GM23338 (cell line): ENCODE measurements around the gene DYNC2LI1. TPM values are rescaled to one million over a fixed set of nuclear protein-coding genes. Genes with fewer than 3 reads are reported as not detected.

Experiments
- ATAC-seq: fragments of 200-7000 bp; cut with Tn5 transposase; 3 replicates; pipeline ENCODE4 v1.9.1; 2020
- DNase-seq: peaks from one replicate; pipeline ENCODE4 v3.0.0-alpha.2; 2015; ENCODE audit warnings: low spot score
- H2AFZ ChIP-seq: fragments of 200-600 bp; sonication (generic); 2 replicates; pipeline ENCODE4 v1.8.0; 2016; ENCODE audit warnings: antibody characterized with exemption, mild to moderate bottlenecking, moderate library complexity
- H3F3A ChIP-seq: fragments of 200-600 bp; sonication (generic); replicated peaks from 2 replicates; pipeline ENCODE4 v1.8.0; 2017; ENCODE audit warnings: antibody characterized with exemption, mixed run types, low read depth
- H3K27ac ChIP-seq: fragments of 200-600 bp; sonication (generic); 2 replicates; pipeline ENCODE4 v1.6.1; 2016; ENCODE audit warnings: low read depth
- H3K27me3 ChIP-seq: fragments of 200-600 bp; sonication (generic); 2 replicates; pipeline ENCODE4 v1.8.0; 2016; ENCODE audit warnings: mild to moderate bottlenecking, mixed run types, moderate library complexity; ENCODE audit not compliant: insufficient read depth
- H3K36me3 ChIP-seq: fragments of 200-600 bp; sonication (generic); 2 replicates; pipeline ENCODE4 v1.8.0; 2016; ENCODE audit warnings: mild to moderate bottlenecking; ENCODE audit not compliant: insufficient read depth
- H3K4me1 ChIP-seq: fragments of 200-600 bp; sonication (generic); 2 replicates; pipeline ENCODE4 v1.8.0; 2016; ENCODE audit warnings: mild to moderate bottlenecking, moderate library complexity; ENCODE audit not compliant: insufficient read depth
- H3K4me2 ChIP-seq: fragments of 200-600 bp; sonication (generic); 2 replicates; pipeline ENCODE4 v1.7.1; 2017; ENCODE audit warnings: mixed run types
- H3K4me3 ChIP-seq: fragments of 200-600 bp; sonication (generic); 2 replicates; pipeline ENCODE4 v1.6.1; 2016; ENCODE audit warnings: mixed run types
- H3K79me2 ChIP-seq: fragments of 200-600 bp; sonication (generic); replicated peaks from 2 replicates; pipeline ENCODE4 v1.8.0; 2017; ENCODE audit warnings: mild to moderate bottlenecking; ENCODE audit not compliant: insufficient read depth
- H3K9me2 ChIP-seq: fragments of 200-600 bp; sonication (generic); 2 replicates; pipeline ENCODE4 v1.8.0; 2017; ENCODE audit not compliant: insufficient read depth
- H4K20me1 ChIP-seq: fragments of 200-600 bp; sonication (generic); replicated peaks from 2 replicates; pipeline ENCODE4 v1.8.0; 2017; ENCODE audit warnings: mild to moderate bottlenecking; ENCODE audit not compliant: insufficient read depth
- H3K27ac Mint-ChIP-seq: 2 replicates; pipeline ENCODE4 v1.8.0; 2020; ENCODE audit warnings: inconsistent platforms, mild to moderate bottlenecking, moderate library complexity, mixed read lengths
- H3K27me3 Mint-ChIP-seq: 3 replicates; pipeline ENCODE4 v1.8.0; 2022; ENCODE audit warnings: low read depth, mild to moderate bottlenecking, moderate library complexity, mixed read lengths, inconsistent platforms; ENCODE audit not compliant: insufficient read depth, poor library complexity
- H3K36me3 Mint-ChIP-seq: 3 replicates; pipeline ENCODE4 v1.8.0; 2021; ENCODE audit warnings: low read depth, mild to moderate bottlenecking, inconsistent platforms, moderate library complexity, mixed read lengths
- H3K4me1 Mint-ChIP-seq: 3 replicates; pipeline ENCODE4 v1.8.0; 2020; ENCODE audit warnings: mild to moderate bottlenecking, inconsistent platforms, mixed read lengths
- H3K4me3 Mint-ChIP-seq: 3 replicates; pipeline ENCODE4 v1.8.0; 2021; ENCODE audit warnings: moderate library complexity, mild to moderate bottlenecking, inconsistent platforms, mixed read lengths
- H3K9me3 Mint-ChIP-seq: 3 replicates; pipeline ENCODE4 v1.8.0; 2020; ENCODE audit warnings: moderate library complexity, mild to moderate bottlenecking, inconsistent platforms, mixed read lengths
- CREB1 ChIP-seq: fragments of 250-450 bp; sonication (Bioruptor Pico); IDR thresholded peaks from 2 replicates; pipeline ENCODE4 v1.5.0; 2020; ENCODE audit warnings: low read depth, mild to moderate bottlenecking, moderate library complexity
- EZH2 ChIP-seq: fragments of 200-600 bp; sonication (generic); IDR thresholded peaks from one replicate; pipeline ENCODE4 v1.8.0; 2017; ENCODE audit warnings: antibody characterized with exemption, mild to moderate bottlenecking, low read depth; ENCODE audit not compliant: unreplicated experiment
- EZH2phosphoT487 ChIP-seq: fragments of 200-600 bp; sonication (generic); IDR thresholded peaks from one replicate; pipeline ENCODE4 v1.8.1; 2018; ENCODE audit warnings: antibody characterized with exemption; ENCODE audit not compliant: unreplicated experiment
- JUNB ChIP-seq: IDR thresholded peaks from one replicate; pipeline ENCODE4 v1.6.1; 2016; ENCODE audit warnings: antibody characterized with exemption; ENCODE audit not compliant: unreplicated experiment
- NANOG ChIP-seq: IDR thresholded peaks from 2 replicates; pipeline ENCODE4 v1.6.1; 2016; ENCODE audit warnings: antibody characterized with exemption, borderline replicate concordance
- STAT1 ChIP-seq: IDR thresholded peaks from one replicate; pipeline ENCODE4 v1.6.1; 2016; ENCODE audit warnings: antibody characterized with exemption; ENCODE audit not compliant: unreplicated experiment
- ZNF114 ChIP-seq: fragments of 250-450 bp; sonication (Bioruptor Pico); IDR thresholded peaks from 2 replicates; pipeline ENCODE4 v1.5.0; 2020; ENCODE audit warnings: mild to moderate bottlenecking, moderate library complexity
- polyA plus RNA-seq: library from polyadenylated mRNA; unstranded; fragments of >200 nt; fragmentation: Nextera tagmentation; extraction: Ambion mirVana; gene quantifications from 2 replicates; pipeline ENCODE4 v1.2.1, GENCODE V29; 2016
- total RNA-seq: library from RNA; depleted of rRNA; stranded (reverse); fragments of >200 nt; shearing (Covaris generic); gene quantifications from 2 replicates; pipeline ENCODE4 v1.2.3, GENCODE V29; 2014
- TF ChIP-seq, protein P1 (sequence below): IDR thresholded peaks from 2 replicates; pipeline ENCODE4 v1.6.1; 2016; ENCODE audit warnings: antibody characterized with exemption
- TF ChIP-seq, protein P2 (sequence below), 2 experiments: fragments of 200-600 bp in 1 of 2; sonication (generic) in 1 of 2; conservative IDR thresholded peaks; 2 replicates each; pipeline versions ENCODE4 v1.5.1 to v1.6.1; 2016 to 2017; ENCODE audit warnings: antibody characterized with exemption in 2 of 2, low read depth in 2 of 2, mild to moderate bottlenecking in 2 of 2, moderate library complexity in 1 of 2

DYNC2LI1 gene
- total and polyA plus RNA-seq, 2 experiments from 2014 or later = 8.4 to 11.5 TPM

- TF ChIP-seq, protein P1, sequence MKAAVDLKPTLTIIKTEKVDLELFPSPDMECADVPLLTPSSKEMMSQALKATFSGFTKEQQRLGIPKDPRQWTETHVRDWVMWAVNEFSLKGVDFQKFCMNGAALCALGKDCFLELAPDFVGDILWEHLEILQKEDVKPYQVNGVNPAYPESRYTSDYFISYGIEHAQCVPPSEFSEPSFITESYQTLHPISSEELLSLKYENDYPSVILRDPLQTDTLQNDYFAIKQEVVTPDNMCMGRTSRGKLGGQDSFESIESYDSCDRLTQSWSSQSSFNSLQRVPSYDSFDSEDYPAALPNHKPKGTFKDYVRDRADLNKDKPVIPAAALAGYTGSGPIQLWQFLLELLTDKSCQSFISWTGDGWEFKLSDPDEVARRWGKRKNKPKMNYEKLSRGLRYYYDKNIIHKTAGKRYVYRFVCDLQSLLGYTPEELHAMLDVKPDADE = no peak
- TF ChIP-seq, protein P2, sequence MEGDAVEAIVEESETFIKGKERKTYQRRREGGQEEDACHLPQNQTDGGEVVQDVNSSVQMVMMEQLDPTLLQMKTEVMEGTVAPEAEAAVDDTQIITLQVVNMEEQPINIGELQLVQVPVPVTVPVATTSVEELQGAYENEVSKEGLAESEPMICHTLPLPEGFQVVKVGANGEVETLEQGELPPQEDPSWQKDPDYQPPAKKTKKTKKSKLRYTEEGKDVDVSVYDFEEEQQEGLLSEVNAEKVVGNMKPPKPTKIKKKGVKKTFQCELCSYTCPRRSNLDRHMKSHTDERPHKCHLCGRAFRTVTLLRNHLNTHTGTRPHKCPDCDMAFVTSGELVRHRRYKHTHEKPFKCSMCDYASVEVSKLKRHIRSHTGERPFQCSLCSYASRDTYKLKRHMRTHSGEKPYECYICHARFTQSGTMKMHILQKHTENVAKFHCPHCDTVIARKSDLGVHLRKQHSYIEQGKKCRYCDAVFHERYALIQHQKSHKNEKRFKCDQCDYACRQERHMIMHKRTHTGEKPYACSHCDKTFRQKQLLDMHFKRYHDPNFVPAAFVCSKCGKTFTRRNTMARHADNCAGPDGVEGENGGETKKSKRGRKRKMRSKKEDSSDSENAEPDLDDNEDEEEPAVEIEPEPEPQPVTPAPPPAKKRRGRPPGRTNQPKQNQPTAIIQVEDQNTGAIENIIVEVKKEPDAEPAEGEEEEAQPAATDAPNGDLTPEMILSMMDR (conservative IDR thresholded peaks at IDR 0.05; ENCODE audit: low read depth in 2 of 2) = no peak
- no peak for TF ChIP-seq STAT1
- TF ChIP-seq EZH2phosphoT487 = no peak
- no peak for TF ChIP-seq ZNF114 (CRISPR knock-in tag)
- no peak for TF ChIP-seq NANOG
Observed at GRCh38 chr2:43826305-43827250, 52.7 kb downstream of the DYNC2LI1 start (continued).

DNA sequence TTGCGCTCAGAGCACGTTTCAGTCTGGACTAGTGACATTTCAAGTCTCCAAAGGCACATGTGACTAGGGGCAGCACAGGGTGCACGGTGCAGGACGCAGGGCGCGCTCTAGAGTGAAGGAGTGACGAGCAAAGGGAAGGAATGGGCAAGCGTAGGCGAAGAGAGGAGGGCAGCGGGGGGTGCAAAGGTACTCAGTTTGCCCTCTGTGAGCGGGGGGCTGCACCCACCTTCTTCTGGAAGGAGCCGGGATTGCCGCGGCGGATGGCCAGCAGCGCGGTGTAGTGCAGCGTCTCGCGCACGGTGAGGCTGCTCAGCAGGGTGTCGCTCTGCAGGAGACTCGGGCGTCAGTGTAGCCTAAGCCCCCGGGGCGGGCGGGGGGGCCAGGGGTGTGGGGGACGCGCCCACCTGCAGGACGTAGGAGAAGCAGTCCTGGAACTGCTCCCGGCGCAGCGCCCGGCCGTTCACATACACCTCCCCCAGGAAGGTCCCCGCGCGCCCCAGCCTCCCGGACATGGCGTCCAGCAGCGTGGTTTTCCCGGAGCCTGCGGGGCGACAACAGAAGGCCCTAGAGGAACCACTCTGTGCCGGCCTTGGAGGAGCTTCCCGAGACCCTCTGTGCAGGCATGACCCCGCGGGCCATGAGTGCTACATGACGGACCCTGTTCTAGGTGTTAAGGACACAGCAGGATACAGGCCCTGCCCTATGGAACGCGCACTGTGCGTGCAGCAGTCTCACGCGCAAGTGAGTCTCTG, 57.9 kb downstream of the DYNC2LI1 start:
- peak; percentile 55 for DNase-seq
- H3K27me3 Mint-ChIP-seq = peaks cover 10% of the 10 kb centered on the region
- H3K4me2 ChIP-seq = peak overlapping the region; percentile 89
- H3K27ac Mint-ChIP-seq = no peak overlapping the region
- no peaks in the 10 kb centered on the region for H3K79me2 ChIP-seq
- H2AFZ ChIP-seq = peak overlapping the region; percentile 100
- H3K9me3 Mint-ChIP-seq = no peaks in the 10 kb centered on the region
- peaks cover 3% of the 10 kb centered on the region for H3K4me1 Mint-ChIP-seq
- H3K36me3 Mint-ChIP-seq = no peaks in the 10 kb centered on the region
- H3K27me3 ChIP-seq = peaks cover 26% of the 10 kb centered on the region
- peak overlapping the region; percentile 75 for H3K4me3 Mint-ChIP-seq
- H4K20me1 ChIP-seq = no peaks in the 10 kb centered on the region
- peaks cover 6% of the 10 kb centered on the region; the same call in 1 of the 2 replicates for H3K4me1 ChIP-seq
- H3K4me3 ChIP-seq = peak overlapping the region; percentile 74
- H3K27ac ChIP-seq = no peak overlapping the region
- no peaks in the 10 kb centered on the region for H3F3A ChIP-seq
- ATAC-seq = peak; percentile 75
- H3K36me3 ChIP-seq = no peaks in the 10 kb centered on the region
- no peaks in the 10 kb centered on the region for H3K9me2 ChIP-seq
- TF ChIP-seq STAT1 (no peak), JUNB (no peak), CREB1 (no peak), EZH2 (peak; percentile 50)
